BJ (cell line): ENCODE results near the gene TRMT61B. TPM values are rescaled to one million over a fixed set of nuclear protein-coding genes. Genes with fewer than 3 reads are reported as not detected.

Source experiments
- CTCF ChIA-PET: fragments of 350-600 bp; formaldehyde crosslinking; extraction: SDS; loops from one replicate; lab custom pipeline; 2021; ENCODE audit warnings: antibody characterized with exemption, inconsistent platforms; lab: Yijun Ruan, JAX
- POLR2A ChIA-PET: fragments of 300-600 bp; sonication (Branson Sonifier 250); formaldehyde crosslinking; extraction: SDS; loops from one replicate; lab custom pipeline; 2021; ENCODE audit warnings: antibody characterized with exemption; lab: Charles Lee
- DNase-seq: peaks from one replicate; pipeline ENCODE4 v3.0.0-alpha.2; 2011; ENCODE audit warnings: low read depth
- H3K27me3 ChIP-seq: 2 replicates; pipeline ENCODE4 v1.6.0; 2011; ENCODE audit warnings: low read length; ENCODE audit not compliant: control insufficient read depth, insufficient read depth
- H3K36me3 ChIP-seq: 2 replicates; pipeline ENCODE4 v1.5.1; 2011; ENCODE audit warnings: low read length; ENCODE audit not compliant: control insufficient read depth, insufficient read depth
- H3K4me3 ChIP-seq: 2 replicates; pipeline ENCODE4 v1.5.1; 2011; ENCODE audit warnings: low read depth, mild to moderate bottlenecking, control low read depth, low read length
- polyA plus RNA-seq: library from polyadenylated mRNA; depleted of rRNA; stranded (reverse); fragments of >200 nt; gene quantifications from 2 replicates; pipeline ENCODE4 v1.2.3, GENCODE V29; 2011; rRNA removed
- small RNA-seq: library from RNA; depleted of rRNA; stranded (forward); fragments of <200 nt; gene quantifications from one replicate; pipeline ENCODE3, GENCODE V24; 2012; ENCODE audit warnings: low replicate concordance, low read depth; ENCODE audit not compliant: insufficient read length
- TF ChIP-seq, protein P1 (sequence below): IDR thresholded peaks from 2 replicates; pipeline ENCODE4 v1.5.1; 2011; ENCODE audit warnings: low read depth, mild to moderate bottlenecking, control low read depth, inconsistent platforms, low read length, moderate library complexity; ENCODE audit not compliant: insufficient read depth

Gene TRMT61B
- polyA plus RNA-seq, 1 experiment = 8.0 TPM

GRCh38 chr2:28802975-28803429 lies 67.1 kb downstream of the TRMT61B start:
- CTCF ChIA-PET = interaction anchor here (2.2 kb wide), 1 partner anchor 236 kb away, joined by 6 read pairs; no protein-coding TSS in a partner anchor
- TF ChIP-seq, protein P1, sequence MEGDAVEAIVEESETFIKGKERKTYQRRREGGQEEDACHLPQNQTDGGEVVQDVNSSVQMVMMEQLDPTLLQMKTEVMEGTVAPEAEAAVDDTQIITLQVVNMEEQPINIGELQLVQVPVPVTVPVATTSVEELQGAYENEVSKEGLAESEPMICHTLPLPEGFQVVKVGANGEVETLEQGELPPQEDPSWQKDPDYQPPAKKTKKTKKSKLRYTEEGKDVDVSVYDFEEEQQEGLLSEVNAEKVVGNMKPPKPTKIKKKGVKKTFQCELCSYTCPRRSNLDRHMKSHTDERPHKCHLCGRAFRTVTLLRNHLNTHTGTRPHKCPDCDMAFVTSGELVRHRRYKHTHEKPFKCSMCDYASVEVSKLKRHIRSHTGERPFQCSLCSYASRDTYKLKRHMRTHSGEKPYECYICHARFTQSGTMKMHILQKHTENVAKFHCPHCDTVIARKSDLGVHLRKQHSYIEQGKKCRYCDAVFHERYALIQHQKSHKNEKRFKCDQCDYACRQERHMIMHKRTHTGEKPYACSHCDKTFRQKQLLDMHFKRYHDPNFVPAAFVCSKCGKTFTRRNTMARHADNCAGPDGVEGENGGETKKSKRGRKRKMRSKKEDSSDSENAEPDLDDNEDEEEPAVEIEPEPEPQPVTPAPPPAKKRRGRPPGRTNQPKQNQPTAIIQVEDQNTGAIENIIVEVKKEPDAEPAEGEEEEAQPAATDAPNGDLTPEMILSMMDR = no peak
- H3K27me3 ChIP-seq = no peaks in the 10 kb centered on the region
- POLR2A ChIA-PET = no interaction called here
- no peak overlapping the region for H3K4me3 ChIP-seq
- no peak for DNase-seq
- no peaks in the 10 kb centered on the region for H3K36me3 ChIP-seq

DNA sequence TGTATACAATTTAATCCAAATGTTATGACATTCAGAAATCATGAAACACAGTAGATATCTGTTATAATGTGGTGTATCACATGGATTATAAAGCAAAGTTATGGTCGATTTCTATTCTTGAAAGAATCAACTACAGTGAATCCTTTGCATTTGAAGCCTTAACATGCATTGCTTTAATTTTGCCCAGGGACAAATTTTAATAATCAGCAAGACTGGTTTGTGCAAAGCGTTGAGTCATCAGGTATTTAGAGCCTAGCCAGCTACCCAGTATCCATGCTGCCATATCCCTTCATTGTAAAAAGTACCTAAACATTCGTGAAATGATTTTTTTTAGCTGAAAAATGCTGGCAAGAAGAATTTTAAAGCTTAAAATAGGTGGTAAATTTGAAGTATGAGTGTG lies 68.4 kb downstream of the TRMT61B start:
- DNase-seq = no peak
- ChIA-PET CTCF (interaction anchor here (0.8 to 2.2 kb wide), 2 partner anchors 207 to 235 kb away, joined by 3 to 6 read pairs; no protein-coding TSS in a partner anchor), POLR2A (no interaction called here)
- TF ChIP-seq, protein P1 = no peak
- Histone ChIP-seq H3K4me3 (no peak overlapping the region), H3K27me3 (no peaks in the 10 kb centered on the region), H3K36me3 (no peaks in the 10 kb centered on the region)

Small RNAs within 50 kb of the gene (small RNA-seq; reads per million reads assigned to genes)
- gene SNORD92 = 1.5 reads per million

Other genes starting within 250 kb of the TRMT61B start
- 45.2 and 75.4 TPM in 2 replicates for gene PPP1CB, start 118.5 kb downstream of the TRMT61B start, polyA plus RNA-seq
- 0.10 TPM in 1 of 2 replicates, not detected in the other for gene SPDYA, start 59.5 kb downstream of the TRMT61B start, polyA plus RNA-seq
- 32.8 and 59.1 TPM in 2 replicates for gene WDR43, start 24.4 kb upstream of the TRMT61B start, polyA plus RNA-seq
- gene TOGARAM2, start 111.0 kb upstream of the TRMT61B start, polyA plus RNA-seq = 0.09 and 0.29 TPM in 2 replicates
- not detected in 2 replicates for gene PCARE, start 204.2 kb upstream of the TRMT61B start, polyA plus RNA-seq
- gene CLIP4, start 245.1 kb upstream of the TRMT61B start, polyA plus RNA-seq = 38.8 and 59.4 TPM in 2 replicates